T-helper 2 cell treated with Interferon-gamma antibody and Interleukin-4, amounts not matched to agents 100 ng/mL and 5 ng/mL, for 36 hours (primary cell): ENCODE measurements around the gene FHIT. TPM values are rescaled to one million over a fixed set of nuclear protein-coding genes. Genes with fewer than 3 reads are reported as not detected.
"Not testable (repeated sequence)": the region's sequence is repeated elsewhere in the genome, so short reads cannot be mapped to it uniquely, and the experiment has no call there.

Experiments used
- intact Hi-C: fragments of 100-400 bp; cut with micrococcal nuclease; formaldehyde crosslinking; loops from one replicate; pipeline ENCODE4 v1.15.1; 2023
- total RNA-seq: library from RNA; stranded (reverse); gene quantifications from 2 replicates; pipeline ENCODE4 v1.2.3, GENCODE V29; 2022

FHIT gene
- total RNA-seq, 1 donor from 2014 or later = 40.4 TPM

- intact Hi-C loops = no loop called here
Observed at GRCh38 chr3:59820352-59820934, 1430.8 kb downstream of the FHIT start.

GRCh38 chr3:59818919-59819300, 1432.3 kb downstream of the FHIT start:
- intact Hi-C loops = no loop called here

- intact Hi-C loops = no loop called here
Observed at GRCh38 chr3:59818033-59818918, 1433.0 kb downstream of the FHIT start.

- intact Hi-C loops = no loop called here
Observed at GRCh38 chr3:59817511-59817910, 1433.7 kb downstream of the FHIT start.

- intact Hi-C loops = no loop called here
Observed at GRCh38 chr3:59816312-59816711, 1434.9 kb downstream of the FHIT start.

- intact Hi-C loops = no loop called here
Observed at GRCh38 chr3:59813148-59813538, 1438.1 kb downstream of the FHIT start.

- intact Hi-C loops = no loop called here
Observed at GRCh38 chr3:59812237-59813147, 1438.8 kb downstream of the FHIT start.

GRCh38 chr3:59811160-59811559, 1440.1 kb downstream of the FHIT start:
- intact Hi-C loops = no loop called here

- intact Hi-C loops = no loop called here
Observed at GRCh38 chr3:59810606-59811005, 1440.6 kb downstream of the FHIT start.

- intact Hi-C loops = loop anchor here (1.0 kb wide), 1 partner anchor 235 kb away; no protein-coding TSS in a partner anchor
Observed at GRCh38 chr3:59809710-59810444, 1441.4 kb downstream of the FHIT start.

- intact Hi-C loops = loop anchor here (1.0 kb wide), 1 partner anchor 234 kb away; no protein-coding TSS in a partner anchor
Observed at GRCh38 chr3:59809016-59809415, 1442.2 kb downstream of the FHIT start.

GRCh38 chr3:59808446-59808845, 1442.8 kb downstream of the FHIT start:
- intact Hi-C loops = no loop called here

- intact Hi-C loops = no loop called here
Observed at GRCh38 chr3:59803268-59803667, 1448.0 kb downstream of the FHIT start.

- intact Hi-C loops = not testable (repeated sequence)
Observed at GRCh38 chr3:59802453-59802852, 1448.8 kb downstream of the FHIT start.

GRCh38 chr3:59802045-59802444, 1449.2 kb downstream of the FHIT start:
- intact Hi-C loops = no loop called here

- intact Hi-C loops = no loop called here
Observed at GRCh38 chr3:59800481-59800880, 1450.8 kb downstream of the FHIT start.

- intact Hi-C loops = no loop called here
Observed at GRCh38 chr3:59798372-59799086, 1452.7 kb downstream of the FHIT start.

- intact Hi-C loops = no loop called here
Observed at GRCh38 chr3:59797533-59797932, 1453.7 kb downstream of the FHIT start.

- intact Hi-C loops = no loop called here
Observed at GRCh38 chr3:59796456-59796855, 1454.8 kb downstream of the FHIT start.

GRCh38 chr3:59795756-59796155, 1455.5 kb downstream of the FHIT start:
- intact Hi-C loops = no loop called here
